Neural cell (in vitro differentiated cells): ENCODE results near the gene SYNGR4. TPM values are rescaled to one million over a fixed set of nuclear protein-coding genes. Genes with fewer than 3 reads are reported as not detected.

Experiments
- H2AFZ ChIP-seq: fragments of 200-600, 300-800 bp; sonication (generic), shearing (Covaris generic); 2 replicates; pipeline ENCODE4 v1.6.0; 2014; ENCODE audit warnings: low read depth, mild to moderate bottlenecking, antibody characterized with exemption, low read length, moderate library complexity
- H3F3A ChIP-seq: fragments of 200-600 bp; shearing (Covaris generic); 2 replicates; pipeline ENCODE4 v1.6.1; 2016; ENCODE audit warnings: mild to moderate bottlenecking, moderate library complexity, mixed read lengths, antibody characterized with exemption, low read length; ENCODE audit not compliant: insufficient read depth, poor library complexity, severe bottlenecking
- H3K27ac ChIP-seq: fragments of 200-600, 300-800 bp; sonication (generic), shearing (Covaris generic); 2 replicates; pipeline ENCODE4 v1.5.1; 2014; ENCODE audit warnings: mild to moderate bottlenecking, low read length, moderate library complexity
- H3K27me3 ChIP-seq: fragments of 300-800, 200-600 bp; sonication (generic), shearing (Covaris generic); 2 replicates; pipeline ENCODE4 v1.6.0; 2014; ENCODE audit warnings: mild to moderate bottlenecking, low read depth, low read length, moderate library complexity; ENCODE audit not compliant: insufficient read depth
- H3K36me3 ChIP-seq: fragments of 300-800, 200-600 bp; sonication (generic), shearing (Covaris generic); 2 replicates; pipeline ENCODE4 v1.5.1; 2014; ENCODE audit warnings: mild to moderate bottlenecking, antibody characterized with exemption, low read length, moderate library complexity; ENCODE audit not compliant: insufficient read depth
- H3K4me2 ChIP-seq: fragments of 300-800, 200-600 bp; sonication (generic), shearing (Covaris generic); 2 replicates; pipeline ENCODE4 v1.6.0; 2014; ENCODE audit warnings: mild to moderate bottlenecking, low read length
- H3K4me3 ChIP-seq: fragments of 300-800, 200-600 bp; sonication (generic), shearing (Covaris generic); 2 replicates; pipeline ENCODE4 v1.5.1; 2014; ENCODE audit warnings: mild to moderate bottlenecking, low read length, moderate library complexity
- H3K79me2 ChIP-seq: fragments of 200-600 bp; shearing (Covaris generic); replicated peaks from 2 replicates; pipeline ENCODE4 v1.6.0; 2014; ENCODE audit warnings: mild to moderate bottlenecking, low read length, moderate library complexity; ENCODE audit not compliant: insufficient read depth
- H3K9ac ChIP-seq: fragments of 300-800, 200-600 bp; sonication (generic), shearing (Covaris generic); 2 replicates; pipeline ENCODE4 v1.6.1; 2016; ENCODE audit warnings: mild to moderate bottlenecking, low read length, mixed read lengths
- H3K9me2 ChIP-seq: fragments of 200-600 bp; shearing (Covaris generic); 2 replicates; pipeline ENCODE4 v1.6.1; 2016; ENCODE audit warnings: mild to moderate bottlenecking, low read length, mixed read lengths; ENCODE audit not compliant: insufficient read depth
- H3K9me3 ChIP-seq: fragments of 200-600, 300-800 bp; sonication (generic), shearing (Covaris generic); 2 replicates; pipeline ENCODE4 v1.6.1; 2016; ENCODE audit warnings: mild to moderate bottlenecking, mixed run types, low read length, moderate library complexity, mixed read lengths
- H4K20me1 ChIP-seq: fragments of 200-600 bp; shearing (Covaris generic); 2 replicates; pipeline ENCODE4 v1.6.1; 2016; ENCODE audit warnings: mild to moderate bottlenecking, mixed run types; ENCODE audit not compliant: insufficient read depth
- CTCF ChIP-seq: fragments of 450-650 bp; IDR thresholded peaks from 2 replicates; pipeline ENCODE4 v1.5.1; 2014; ENCODE audit warnings: antibody characterized with exemption, mild to moderate bottlenecking, moderate library complexity; ENCODE audit not compliant: poor library complexity, severe bottlenecking
- EP300 ChIP-seq: fragments of 450-650 bp; conservative IDR thresholded peaks from 2 replicates; pipeline ENCODE4 v1.6.1; 2014; ENCODE audit warnings: antibody characterized with exemption, mild to moderate bottlenecking, moderate library complexity; ENCODE audit not compliant: poor library complexity, severe bottlenecking
- EZH2 ChIP-seq: fragments of 200-600, 300-800 bp; shearing (Covaris generic), sonication (generic); IDR thresholded peaks from 2 replicates; pipeline ENCODE4 v1.6.1; 2014; ENCODE audit warnings: antibody characterized with exemption, low read length, borderline replicate concordance, mild to moderate bottlenecking; ENCODE audit not compliant: insufficient read depth, poor library complexity, severe bottlenecking
- MXI1 ChIP-seq: fragments of 450-650 bp; conservative IDR thresholded peaks from 2 replicates; pipeline ENCODE4 v1.6.1; 2014; ENCODE audit warnings: antibody characterized with exemption, mild to moderate bottlenecking; ENCODE audit not compliant: poor library complexity, severe bottlenecking
- POLR2AphosphoS5 ChIP-seq: IDR thresholded peaks from 2 replicates; pipeline ENCODE4 v1.6.1; 2012
- RAD21 ChIP-seq: fragments of 450-650 bp; conservative IDR thresholded peaks from 2 replicates; pipeline ENCODE4 v1.6.1; 2014; ENCODE audit warnings: antibody characterized with exemption, mild to moderate bottlenecking, moderate library complexity
- REST ChIP-seq: IDR thresholded peaks from 2 replicates; pipeline ENCODE4 v1.6.1; 2012; ENCODE audit warnings: borderline replicate concordance
- SMC3 ChIP-seq: fragments of 450-650 bp; conservative IDR thresholded peaks from 2 replicates; pipeline ENCODE4 v1.6.1; 2014; ENCODE audit warnings: antibody characterized with exemption, mild to moderate bottlenecking, moderate library complexity; ENCODE audit not compliant: poor library complexity
- TAF1 ChIP-seq: IDR thresholded peaks from 2 replicates; pipeline ENCODE4 v1.6.1; 2012; ENCODE audit warnings: low read depth
- polyA plus RNA-seq: library from polyadenylated mRNA; depleted of rRNA; stranded (reverse); fragments of >200 nt; gene quantifications from 2 replicates; pipeline ENCODE4 v1.2.3, GENCODE V29; 2014

Gene SYNGR4
- polyA plus RNA-seq, 1 donor from 2014 or later: not detected

GRCh38 chr19:48379058-48379457 lies 14.9 kb downstream of the SYNGR4 start:
- no peaks in the 10 kb centered on the region for H3K79me2 ChIP-seq

GRCh38 chr19:48381178-48381950 lies 17.2 kb downstream of the SYNGR4 start:
- no peak overlapping the region for H3K4me3 ChIP-seq
- H2AFZ ChIP-seq: no peak overlapping the region
- H3K9ac ChIP-seq: no peak overlapping the region
- no peaks in the 10 kb centered on the region for H3K79me2 ChIP-seq
- peaks cover 6% of the 10 kb centered on the region for H3K36me3 ChIP-seq
- H4K20me1 ChIP-seq: no peaks in the 10 kb centered on the region
- no peaks in the 10 kb centered on the region for H3K9me2 ChIP-seq
- no peaks in the 10 kb centered on the region for H3K27me3 ChIP-seq
- no peak overlapping the region for H3K4me2 ChIP-seq
- no peaks in the 10 kb centered on the region for H3K9me3 ChIP-seq
- H3K27ac ChIP-seq: no peak overlapping the region
- H3F3A ChIP-seq: no peaks in the 10 kb centered on the region
- TF ChIP-seq RAD21 (no peak), EZH2 (no peak), TAF1 (no peak), REST (no peak), POLR2AphosphoS5 (no peak), SMC3 (no peak), EP300 (no peak)

More at GRCh38 chr19:48379058-48379457, 14.9 kb downstream of the SYNGR4 start:
- no peak overlapping the region for H3K27ac ChIP-seq
- no peak overlapping the region for H3K9ac ChIP-seq
- H3K9me3 ChIP-seq: no peaks in the 10 kb centered on the region
- no peaks in the 10 kb centered on the region for H3K36me3 ChIP-seq
- no peak overlapping the region for H2AFZ ChIP-seq
- no peaks in the 10 kb centered on the region for H4K20me1 ChIP-seq
- no peaks in the 10 kb centered on the region for H3F3A ChIP-seq
- TF ChIP-seq EZH2 (no peak), RAD21 (no peak), CTCF (no peak), TAF1 (no peak), REST (no peak), SMC3 (no peak), EP300 (no peak), POLR2AphosphoS5 (no peak), MXI1 (no peak)
- no peak overlapping the region for H3K4me3 ChIP-seq
- no peak overlapping the region for H3K4me2 ChIP-seq
- H3K9me2 ChIP-seq: no peaks in the 10 kb centered on the region
- H3K27me3 ChIP-seq: no peaks in the 10 kb centered on the region
